Gastroesophageal sphincter (tissue), 4 donors: ENCODE data around the gene GRIFIN. TPM values are rescaled to one million over a fixed set of nuclear protein-coding genes. Genes with fewer than 3 reads are reported as not detected.

ENCODE experiments used
- ATAC-seq: fragments of 150-250 bp; one replicate; pipeline ENCODE4 v1.9.1; 2016; ENCODE audit warnings: mild to moderate bottlenecking, moderate library complexity
- H3K27ac ChIP-seq, 4 donors: fragments of 200-600 bp; sonication (generic) in 3 of 4; 1 replicate in 3 of 4; 2 replicates in 1 of 4; pipeline ENCODE4 v1.5.1; 2016 to 2019
- H3K27me3 ChIP-seq: fragments of 200-600 bp; sonication (generic); one replicate; pipeline ENCODE4 v1.5.1; 2019
- H3K36me3 ChIP-seq, 2 donors: fragments of 200-600 bp; sonication (generic); one replicate each; pipeline ENCODE4 v1.5.1; 2019; ENCODE audit warnings: control low read depth in 1 of 2
- H3K4me1 ChIP-seq, 3 donors: fragments of 200-600 bp; sonication (generic); 1 replicate in 2 of 3; 2 replicates in 1 of 3; pipeline ENCODE4 v1.5.1; 2016 to 2019; ENCODE audit warnings: control low read depth in 2 of 3
- H3K4me3 ChIP-seq, 2 donors: fragments of 200-600 bp; sonication (generic); one replicate each; pipeline ENCODE4 v1.5.1; 2019; ENCODE audit warnings: mild to moderate bottlenecking in 1 of 2, moderate library complexity in 1 of 2
- H3K9me3 ChIP-seq, 3 donors: fragments of 200-600 bp; sonication (generic); one replicate each; pipeline ENCODE4 v1.5.1; 2017 to 2019; ENCODE audit warnings: control low read depth in 2 of 3
- CTCF ChIP-seq, 4 experiments: fragments of 200-600 bp in 2 of 4; fragments of 450-650 bp in 2 of 4; sonication (generic) in 1 of 4; IDR thresholded peaks; one replicate each; pipeline ENCODE4 v1.5.1; 2017 to 2019; ENCODE audit warnings: antibody characterized with exemption in 4 of 4, mild to moderate bottlenecking in 2 of 4, moderate library complexity in 2 of 4
- EP300 ChIP-seq: sonication (generic); formaldehyde crosslinking; IDR thresholded peaks from one replicate; pipeline ENCODE4 v1.6.1; 2017; ENCODE audit warnings: antibody characterized with exemption, mild to moderate bottlenecking
- POLR2A ChIP-seq, 2 donors: fragments of 450-650 bp; IDR thresholded peaks; one replicate each; pipeline ENCODE4 v1.6.1; 2017; ENCODE audit warnings: antibody characterized with exemption in 2 of 2, mild to moderate bottlenecking in 2 of 2, moderate library complexity in 1 of 2
- POLR2AphosphoS5 ChIP-seq: sonication (generic); formaldehyde crosslinking; IDR thresholded peaks from one replicate; pipeline ENCODE4 v1.6.1; 2017; ENCODE audit warnings: antibody characterized with exemption
- WGBS, 2 donors: methylation state at CpG; one replicate each; pipeline ENCODE4 v1.1.5; 2018; ENCODE audit warnings: low coverage in 1 of 2; 5-methylcytosine and 5-hydroxymethylcytosine counted together
- total RNA-seq, 4 donors: library from RNA; depleted of rRNA; stranded (reverse); fragments of >200 nt; gene quantifications; one replicate each; pipeline ENCODE4 v1.1.0, GENCODE V29; 2016

GRIFIN gene
- total RNA-seq, 4 donors from 2014 or later: not detected

- TF ChIP-seq EP300 (no peak), POLR2A (IDR thresholded peaks at IDR 0.05) (no peak), POLR2AphosphoS5 (no peak), CTCF (IDR thresholded peaks at IDR 0.05) (no peak)
Observed at GRCh38 chr7:2500701-2501100, 24.5 kb upstream of the GRIFIN start.

DNA sequence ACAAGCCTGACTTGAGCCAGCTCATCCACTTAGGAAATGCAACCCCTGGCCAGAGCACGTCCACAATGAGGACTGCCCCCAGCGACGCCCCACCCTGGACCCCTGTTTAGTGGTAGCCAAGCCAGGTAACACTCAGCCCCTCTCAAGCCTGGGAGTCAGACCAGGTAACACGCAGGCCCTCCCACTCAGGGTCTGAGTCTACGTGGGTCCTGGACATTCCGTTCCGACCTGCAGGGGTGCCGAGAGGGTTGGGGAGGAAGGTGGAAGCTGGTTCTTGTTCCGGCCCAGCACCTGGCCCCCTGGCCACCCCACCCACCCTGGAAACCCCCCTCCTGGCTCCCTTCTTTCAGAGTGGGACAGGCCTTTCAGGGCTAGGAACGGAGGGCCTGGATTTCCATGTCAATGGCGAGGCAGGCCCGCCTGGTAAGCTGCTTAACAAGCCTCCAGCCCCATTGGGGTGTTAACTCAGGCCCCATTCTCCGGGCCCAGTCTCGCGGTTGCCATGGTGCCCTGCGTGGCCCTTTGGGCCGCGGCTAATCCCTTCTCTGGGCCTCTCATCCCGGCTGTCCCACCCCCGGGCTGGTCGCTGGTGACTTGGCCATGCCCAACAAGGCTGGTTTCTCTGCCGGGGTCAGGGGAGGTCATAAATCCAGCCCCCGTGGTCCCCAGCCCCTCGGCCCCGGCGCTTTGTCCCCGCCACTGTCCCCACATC is 23.7 kb upstream of the GRIFIN start:
- Histone ChIP-seq H3K27ac (no peak overlapping the region), H3K27me3 (peaks cover 72% of the 10 kb centered on the region), H3K4me3 (no peak overlapping the region), H3K36me3 (no peaks in the 10 kb centered on the region), H3K9me3 (no peaks in the 10 kb centered on the region), H3K4me1 (peaks cover 0 to 23% (median 0%) of the 10 kb centered on the region in 3 donors)
- ATAC-seq: no peak
- TF ChIP-seq EP300 (no peak), POLR2AphosphoS5 (no peak), CTCF (IDR thresholded peaks at IDR 0.05) (no peak), POLR2A (IDR thresholded peaks at IDR 0.05) (no peak)
- WGBS, 2 donors: 93% methylated on average over 5 of the region's 27 CpGs; no CpG with 5 or more reads in 1 of the 2 donors

More at GRCh38 chr7:2500701-2501100, 24.5 kb upstream of the GRIFIN start:
- 100% methylated on average over 1 of the region's 12 CpGs for WGBS, 2 donors
- Histone ChIP-seq H3K27ac (no peak overlapping the region), H3K36me3 (no peaks in the 10 kb centered on the region), H3K27me3 (peaks cover 64% of the 10 kb centered on the region), H3K4me1 (peaks cover 0 to 21% (median 0%) of the 10 kb centered on the region in 3 donors), H3K9me3 (no peaks in the 10 kb centered on the region), H3K4me3 (no peak overlapping the region)
- no peak for ATAC-seq

DNA sequence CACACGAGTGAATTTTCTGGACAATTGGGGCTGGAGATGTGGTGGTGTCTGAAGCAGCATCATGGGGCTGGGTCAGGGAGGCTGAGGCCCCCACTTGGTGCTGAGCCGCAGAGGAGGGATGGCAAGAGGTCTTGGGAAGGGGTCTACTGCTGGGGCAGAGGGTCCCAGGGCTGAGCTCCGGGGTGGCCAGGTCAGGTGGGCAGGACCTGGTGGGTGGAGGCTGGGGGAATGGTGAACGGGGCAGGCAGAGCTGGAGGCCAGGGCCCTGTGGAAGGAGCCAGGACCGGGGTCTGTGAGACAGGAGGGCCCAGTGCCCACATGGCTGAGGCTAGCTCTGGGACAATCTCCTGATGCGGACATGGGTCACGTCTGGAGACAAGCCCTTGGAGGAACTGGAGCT is 23.0 kb upstream of the GRIFIN start:
- peaks cover 0 to 30% (median 0%) of the 10 kb centered on the region in 3 donors for H3K4me1 ChIP-seq
- no peaks in the 10 kb centered on the region for H3K36me3 ChIP-seq
- H3K27me3 ChIP-seq: peaks cover 79% of the 10 kb centered on the region
- no peak for ATAC-seq
- no peak overlapping the region for H3K27ac ChIP-seq
- no peak overlapping the region for H3K4me3 ChIP-seq
- WGBS, 2 donors: 79 to 100% methylated on average over 2 to 5 of the region's 7 CpGs
- no peak for TF ChIP-seq POLR2AphosphoS5
- TF ChIP-seq POLR2A (IDR thresholded peaks at IDR 0.05): no peak
- no peaks in the 10 kb centered on the region for H3K9me3 ChIP-seq

DNA sequence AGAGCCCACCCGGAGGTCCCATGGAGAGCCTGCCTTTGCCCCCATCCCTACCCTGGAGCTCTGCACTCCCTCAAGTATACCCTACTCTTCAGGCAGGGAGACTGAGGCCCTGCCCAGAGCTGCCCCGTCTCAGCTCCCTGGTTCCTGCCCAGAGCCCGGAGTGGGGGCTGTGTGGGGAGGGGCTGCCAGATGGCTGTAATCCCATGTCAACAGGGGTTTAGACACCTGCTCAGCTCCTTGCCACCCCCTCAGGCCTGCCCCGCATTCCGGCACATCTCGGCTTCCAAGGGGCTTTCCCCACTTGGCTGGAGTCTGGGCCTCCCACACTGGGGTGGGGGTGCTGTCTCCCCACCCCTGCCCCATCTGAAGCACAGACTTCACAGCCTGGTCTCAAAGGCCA is 22.5 kb upstream of the GRIFIN start:
- 76% methylated on average over 3 of the region's 6 CpGs; no CpG with 5 or more reads in 1 of the 2 donors for whole genome bisulfite sequencing, 2 donors
- no peak for ATAC-seq
- no peaks in the 10 kb centered on the region for H3K36me3 ChIP-seq
- H3K27ac ChIP-seq: no peak overlapping the region
- H3K4me3 ChIP-seq: no peak overlapping the region
- no peak for TF ChIP-seq CTCF (IDR thresholded peaks at IDR 0.05)
- H3K4me1 ChIP-seq: peaks cover 0 to 34% (median 0%) of the 10 kb centered on the region in 3 donors
- peaks cover 84% of the 10 kb centered on the region for H3K27me3 ChIP-seq
- no peaks in the 10 kb centered on the region for H3K9me3 ChIP-seq

GRCh38 chr7:2497500-2498336 is 21.5 kb upstream of the GRIFIN start:
- Histone ChIP-seq H3K27me3 (peaks cover 92% of the 10 kb centered on the region), H3K27ac (no peak overlapping the region), H3K4me1 (peaks cover 0 to 36% (median 0%) of the 10 kb centered on the region in 3 donors), H3K36me3 (no peaks in the 10 kb centered on the region), H3K9me3 (no peaks in the 10 kb centered on the region), H3K4me3 (no peak overlapping the region)
- no peak for ATAC-seq
- WGBS, 2 donors: 20 to 28% methylated on average over 1 to 6 of the region's 25 CpGs
- TF ChIP-seq POLR2AphosphoS5: no peak
- no peak for TF ChIP-seq EP300
- TF ChIP-seq CTCF (IDR thresholded peaks at IDR 0.05): no peak
- no peak for TF ChIP-seq POLR2A (IDR thresholded peaks at IDR 0.05)
